Loucy (cell line): Measurements from ENCODE around the gene MET.

ENCODE experiments used
- H2AFZ ChIP-seq: fragments of 200-600 bp; sonication (generic); 2 replicates; pipeline ENCODE4 v1.6.0; 2016; ENCODE audit warnings: antibody characterized with exemption, mild to moderate bottlenecking, low read length, moderate library complexity
- H3F3A ChIP-seq: fragments of 200-600 bp; 2 replicates; pipeline ENCODE4 v1.6.0; 2016; ENCODE audit warnings: antibody characterized with exemption, low read depth, mild to moderate bottlenecking
- H3K27me3 ChIP-seq: fragments of 200-600 bp; sonication (generic); 2 replicates; pipeline ENCODE4 v1.6.1; 2014; ENCODE audit warnings: low read length, mild to moderate bottlenecking; ENCODE audit not compliant: insufficient read depth, poor library complexity, severe bottlenecking
- H3K36me3 ChIP-seq: fragments of 200-600 bp; sonication (generic); 2 replicates; pipeline ENCODE4 v1.6.1; 2016; ENCODE audit warnings: low read length; ENCODE audit not compliant: insufficient read depth
- H3K4me1 ChIP-seq: fragments of 200-600 bp; sonication (generic); 2 replicates; pipeline ENCODE4 v1.5.1; 2014; ENCODE audit warnings: low read length, mild to moderate bottlenecking; ENCODE audit not compliant: insufficient read depth, poor library complexity, severe bottlenecking
- H3K4me2 ChIP-seq: fragments of 200-600 bp; sonication (generic); 2 replicates; pipeline ENCODE4 v1.6.0; 2014; ENCODE audit warnings: antibody characterized with exemption, low read length, low read depth, mild to moderate bottlenecking; ENCODE audit not compliant: poor library complexity, severe bottlenecking
- H3K4me3 ChIP-seq: fragments of 200-600 bp; sonication (generic); 2 replicates; pipeline ENCODE4 v1.5.1; 2014; ENCODE audit warnings: low read length, mild to moderate bottlenecking, mixed read lengths; ENCODE audit not compliant: poor library complexity, severe bottlenecking
- H3K79me2 ChIP-seq: fragments of 200-600 bp; sonication (generic); 2 replicates; pipeline ENCODE4 v1.6.1; 2014; ENCODE audit warnings: low read length; ENCODE audit not compliant: insufficient read depth
- H3K9ac ChIP-seq: fragments of 200-600 bp; sonication (generic); 2 replicates; pipeline ENCODE4 v1.6.0; 2014; ENCODE audit warnings: mild to moderate bottlenecking, low read depth, low read length, moderate library complexity; ENCODE audit not compliant: poor library complexity, severe bottlenecking
- H3K9me2 ChIP-seq: fragments of 200-600 bp; sonication (generic); replicated peaks from 2 replicates; pipeline ENCODE4 v1.6.1; 2016; ENCODE audit warnings: low read depth, low read length, mixed read lengths
- H3K9me3 ChIP-seq: fragments of 200-600 bp; sonication (generic); 2 replicates; pipeline ENCODE4 v1.6.1; 2014; ENCODE audit warnings: mild to moderate bottlenecking, antibody characterized with exemption, low read length, low read depth; ENCODE audit not compliant: insufficient read depth
- H4K20me1 ChIP-seq: fragments of 200-600 bp; sonication (generic); 2 replicates; pipeline ENCODE4 v1.6.0; 2014; ENCODE audit warnings: antibody characterized with exemption, low read length, mild to moderate bottlenecking; ENCODE audit not compliant: insufficient read depth, poor library complexity, severe bottlenecking
- EZH2phosphoT487 ChIP-seq: fragments of 200-600 bp; IDR thresholded peaks from 2 replicates; pipeline ENCODE4 v1.6.1; 2018; ENCODE audit warnings: antibody characterized with exemption, mild to moderate bottlenecking, moderate library complexity, borderline replicate concordance
- TF ChIP-seq, protein P1 (sequence below): fragments of 200-600 bp; sonication (generic); conservative IDR thresholded peaks from 2 replicates; pipeline ENCODE4 v1.5.1; 2014; ENCODE audit warnings: mild to moderate bottlenecking, antibody characterized with exemption, low read length

MET gene

DNA sequence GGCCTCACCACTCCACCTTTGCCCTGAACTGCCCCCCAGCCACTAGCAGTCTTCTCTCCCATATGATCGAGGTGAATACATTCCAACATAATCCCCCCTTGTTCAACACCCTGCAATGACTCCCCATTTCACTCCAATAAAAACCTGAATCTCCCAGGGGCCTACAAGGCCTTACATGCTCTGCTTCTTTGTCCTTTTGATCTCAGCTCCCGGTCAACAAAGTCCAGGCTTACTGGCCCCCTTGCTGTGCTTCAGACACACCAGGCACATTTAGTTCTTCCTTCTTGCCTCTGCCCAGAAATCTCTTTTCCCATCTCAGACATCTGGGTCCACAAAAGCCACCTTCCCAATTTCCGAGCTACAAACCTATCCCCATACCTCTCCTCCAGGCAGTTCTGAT is 14.0 kb downstream of the MET start:
- no peak overlapping the region for H2AFZ ChIP-seq
- no peak overlapping the region for H3K4me2 ChIP-seq
- no peaks in the 10 kb centered on the region for H3K36me3 ChIP-seq
- H3K9me2 ChIP-seq, result no peaks in the 10 kb centered on the region
- no peaks in the 10 kb centered on the region for H3K79me2 ChIP-seq
- H3F3A ChIP-seq, result no peaks in the 10 kb centered on the region
- H3K9ac ChIP-seq, result no peak overlapping the region
- H3K27me3 ChIP-seq, result no peaks in the 10 kb centered on the region
- no peak overlapping the region for H3K4me3 ChIP-seq
- no peaks in the 10 kb centered on the region for H4K20me1 ChIP-seq
- no peak for TF ChIP-seq EZH2phosphoT487
- TF ChIP-seq, protein P1, sequence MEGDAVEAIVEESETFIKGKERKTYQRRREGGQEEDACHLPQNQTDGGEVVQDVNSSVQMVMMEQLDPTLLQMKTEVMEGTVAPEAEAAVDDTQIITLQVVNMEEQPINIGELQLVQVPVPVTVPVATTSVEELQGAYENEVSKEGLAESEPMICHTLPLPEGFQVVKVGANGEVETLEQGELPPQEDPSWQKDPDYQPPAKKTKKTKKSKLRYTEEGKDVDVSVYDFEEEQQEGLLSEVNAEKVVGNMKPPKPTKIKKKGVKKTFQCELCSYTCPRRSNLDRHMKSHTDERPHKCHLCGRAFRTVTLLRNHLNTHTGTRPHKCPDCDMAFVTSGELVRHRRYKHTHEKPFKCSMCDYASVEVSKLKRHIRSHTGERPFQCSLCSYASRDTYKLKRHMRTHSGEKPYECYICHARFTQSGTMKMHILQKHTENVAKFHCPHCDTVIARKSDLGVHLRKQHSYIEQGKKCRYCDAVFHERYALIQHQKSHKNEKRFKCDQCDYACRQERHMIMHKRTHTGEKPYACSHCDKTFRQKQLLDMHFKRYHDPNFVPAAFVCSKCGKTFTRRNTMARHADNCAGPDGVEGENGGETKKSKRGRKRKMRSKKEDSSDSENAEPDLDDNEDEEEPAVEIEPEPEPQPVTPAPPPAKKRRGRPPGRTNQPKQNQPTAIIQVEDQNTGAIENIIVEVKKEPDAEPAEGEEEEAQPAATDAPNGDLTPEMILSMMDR, result no peak
- H3K9me3 ChIP-seq, result no peaks in the 10 kb centered on the region
- no peaks in the 10 kb centered on the region for H3K4me1 ChIP-seq

DNA sequence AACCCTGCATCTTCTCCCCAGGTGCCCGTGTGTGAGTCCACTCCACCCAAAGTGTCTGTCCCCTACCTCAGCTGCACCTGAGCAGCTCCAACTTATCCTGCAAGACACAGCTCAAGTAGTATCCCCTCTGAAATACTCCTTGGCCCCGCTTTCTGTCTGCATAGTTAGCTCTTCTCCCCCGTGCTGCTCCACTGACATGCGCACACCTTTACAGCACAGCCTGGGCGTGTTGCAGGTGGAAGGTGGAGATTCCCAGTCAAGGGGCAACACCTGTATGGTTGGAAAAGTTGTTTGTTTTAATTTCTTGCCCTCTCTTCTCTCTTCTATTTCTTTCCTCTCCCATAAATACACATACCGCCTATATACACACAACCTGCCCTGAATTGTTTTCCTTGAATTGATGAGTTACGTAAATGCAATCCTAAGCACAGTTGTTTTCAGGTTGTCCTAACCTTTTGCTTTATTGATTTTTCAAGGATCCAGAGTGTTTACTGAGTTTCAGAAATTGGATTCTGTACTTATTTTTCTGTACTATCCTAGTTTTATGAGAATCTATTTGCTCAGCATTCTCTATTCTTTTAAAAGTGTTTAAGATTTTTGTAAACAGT is 14.9 kb downstream of the MET start:
- H3K36me3 ChIP-seq, result no peaks in the 10 kb centered on the region
- H3K79me2 ChIP-seq, result no peaks in the 10 kb centered on the region
- H3F3A ChIP-seq, result no peaks in the 10 kb centered on the region
- H3K4me1 ChIP-seq, result no peaks in the 10 kb centered on the region
- H3K4me3 ChIP-seq, result no peak overlapping the region
- no peak overlapping the region for H3K9ac ChIP-seq
- TF ChIP-seq, protein P1, result no peak
- no peak for TF ChIP-seq EZH2phosphoT487
- H3K4me2 ChIP-seq, result no peak overlapping the region
- no peak overlapping the region for H2AFZ ChIP-seq
- H3K27me3 ChIP-seq, result no peaks in the 10 kb centered on the region
- no peaks in the 10 kb centered on the region for H4K20me1 ChIP-seq
- H3K9me2 ChIP-seq, result no peaks in the 10 kb centered on the region
- no peaks in the 10 kb centered on the region for H3K9me3 ChIP-seq

DNA sequence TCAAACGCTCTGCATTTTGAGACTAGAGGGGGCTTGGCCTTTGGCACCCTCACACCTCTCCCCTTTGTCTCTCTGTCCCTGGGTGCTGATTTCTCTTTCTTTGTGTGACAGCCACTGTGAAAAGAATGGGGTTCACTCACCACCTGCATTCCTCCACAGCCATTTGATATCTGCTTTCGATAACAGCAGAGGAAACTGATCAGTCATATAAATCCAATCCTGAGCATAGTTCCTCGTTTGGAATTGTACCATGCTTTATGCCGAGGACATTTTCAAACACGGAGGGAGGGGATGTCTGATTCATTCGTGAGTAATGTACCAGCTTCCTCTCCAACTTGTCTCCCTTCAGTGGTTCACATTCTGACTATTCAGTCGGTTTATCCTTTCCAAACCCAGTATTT is 15.8 kb downstream of the MET start:
- Histone ChIP-seq H3K9ac (no peak overlapping the region), H3K4me3 (no peak overlapping the region), H3K4me1 (no peaks in the 10 kb centered on the region), H3K79me2 (no peaks in the 10 kb centered on the region), H3F3A (no peaks in the 10 kb centered on the region), H3K4me2 (no peak overlapping the region), H2AFZ (no peak overlapping the region), H4K20me1 (no peaks in the 10 kb centered on the region), H3K9me2 (no peaks in the 10 kb centered on the region), H3K36me3 (no peaks in the 10 kb centered on the region), H3K9me3 (no peaks in the 10 kb centered on the region), H3K27me3 (no peaks in the 10 kb centered on the region)
- TF ChIP-seq, protein P1, result no peak
- TF ChIP-seq EZH2phosphoT487, result no peak
